Muscle layer of colon (tissue), 2 donors: ENCODE data around the gene BORCS5.

ENCODE experiments used
- H3K27ac ChIP-seq: one replicate; pipeline ENCODE4 v1.7.0; 2013; ENCODE audit warnings: low read depth, mild to moderate bottlenecking, low read length, moderate library complexity
- H3K27me3 ChIP-seq, 2 donors: one replicate each; pipeline ENCODE4 v1.7.0; 2013; ENCODE audit warnings: low read length in 2 of 2, mild to moderate bottlenecking in 2 of 2; ENCODE audit not compliant: insufficient read depth in 2 of 2, control insufficient read depth in 1 of 2
- H3K36me3 ChIP-seq: one replicate; pipeline ENCODE4 v1.7.0; 2013; ENCODE audit warnings: mild to moderate bottlenecking, low read length; ENCODE audit not compliant: insufficient read depth
- H3K4me1 ChIP-seq: one replicate; pipeline ENCODE4 v1.7.0; 2013; ENCODE audit warnings: mild to moderate bottlenecking, low read length; ENCODE audit not compliant: insufficient read depth
- H3K4me3 ChIP-seq, 2 donors: one replicate each; pipeline ENCODE4 v1.7.0; 2013; ENCODE audit warnings: low read length in 2 of 2, low read depth in 1 of 2, mild to moderate bottlenecking in 1 of 2, moderate library complexity in 1 of 2
- H3K9ac ChIP-seq: one replicate; pipeline ENCODE4 v1.7.0; 2013; ENCODE audit warnings: low read length
- H3K9me3 ChIP-seq: one replicate; pipeline ENCODE4 v1.7.0; 2013; ENCODE audit warnings: mild to moderate bottlenecking, low read length
- donor health status: abdominal sarcoma.
- donor health status: Adenocarcinoma of cecum.

The BORCS5 gene

GRCh38 chr12:12513416-12514006 is 156.6 kb downstream of the BORCS5 start:
- Histone ChIP-seq H3K36me3 (no peaks in the 10 kb centered on the region), H3K4me3 (no peak overlapping the region), H3K9me3 (no peaks in the 10 kb centered on the region), H3K9ac (no peak overlapping the region), H3K27me3 (no peaks in the 10 kb centered on the region), H3K27ac (no peak overlapping the region), H3K4me1 (peaks cover 7% of the 10 kb centered on the region)

GRCh38 chr12:12518464-12518845 is 161.6 kb downstream of the BORCS5 start:
- H3K36me3 ChIP-seq, result no peaks in the 10 kb centered on the region
- no peak overlapping the region for H3K9ac ChIP-seq
- H3K27ac ChIP-seq, result no peak overlapping the region
- no peaks in the 10 kb centered on the region for H3K9me3 ChIP-seq
- no peaks in the 10 kb centered on the region for H3K27me3 ChIP-seq
- no peak overlapping the region for H3K4me3 ChIP-seq
- peaks cover 5% of the 10 kb centered on the region for H3K4me1 ChIP-seq

DNA sequence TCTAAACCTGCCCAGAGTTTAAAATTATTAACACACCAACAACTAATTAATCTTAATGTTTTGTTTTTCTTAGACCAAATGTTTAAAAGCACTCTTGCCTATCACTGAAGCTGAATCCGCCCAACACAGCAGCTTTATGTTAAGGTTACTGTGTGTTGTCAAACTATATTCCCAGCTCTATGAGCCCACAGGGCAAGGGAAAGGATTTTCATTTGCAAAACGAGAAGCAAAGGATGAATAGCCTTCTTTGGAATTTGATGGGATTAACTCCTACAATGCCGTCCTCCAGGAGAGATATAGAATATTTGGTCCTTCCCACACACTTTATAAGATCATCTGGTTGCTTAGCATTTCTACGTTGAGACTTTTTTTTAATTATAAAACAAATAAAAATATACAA is 162.0 kb downstream of the BORCS5 start:
- no peaks in the 10 kb centered on the region for H3K27me3 ChIP-seq
- H3K4me3 ChIP-seq, result no peak overlapping the region
- H3K27ac ChIP-seq, result no peak overlapping the region
- no peak overlapping the region for H3K9ac ChIP-seq
- H3K4me1 ChIP-seq, result peaks cover under 1% of the 10 kb centered on the region
- no peaks in the 10 kb centered on the region for H3K9me3 ChIP-seq
- H3K36me3 ChIP-seq, result no peaks in the 10 kb centered on the region
